Glutamatergic neuron (in vitro differentiated cells): Measurements from ENCODE around the gene SLC39A10. TPM values are rescaled to one million over a fixed set of nuclear protein-coding genes. Genes with fewer than 3 reads are reported as not detected.
"Not testable (repeated sequence)": the region's sequence is repeated elsewhere in the genome, so short reads cannot be mapped to it uniquely, and the experiment has no call there.

Source experiments
- DNase-seq: peaks from one replicate; pipeline ENCODE4 v3.0.0; 2022
- H3K27ac Mint-ChIP-seq: one replicate; pipeline ENCODE4 v1.8.0; 2020; ENCODE audit warnings: mild to moderate bottlenecking, mixed read lengths, inconsistent platforms; ENCODE audit not compliant: unreplicated experiment
- H3K27me3 Mint-ChIP-seq: one replicate; pipeline ENCODE4 v1.8.0; 2020; ENCODE audit warnings: mild to moderate bottlenecking, moderate library complexity, mixed read lengths, inconsistent platforms; ENCODE audit not compliant: unreplicated experiment
- H3K36me3 Mint-ChIP-seq: one replicate; pipeline ENCODE4 v1.8.0; 2020; ENCODE audit warnings: mild to moderate bottlenecking, mixed read lengths, inconsistent platforms; ENCODE audit not compliant: unreplicated experiment
- H3K4me1 Mint-ChIP-seq: one replicate; pipeline ENCODE4 v1.8.0; 2020; ENCODE audit warnings: mild to moderate bottlenecking, low read depth, mixed read lengths, inconsistent platforms; ENCODE audit not compliant: unreplicated experiment
- H3K4me3 Mint-ChIP-seq: one replicate; pipeline ENCODE4 v1.8.0; 2020; ENCODE audit warnings: mild to moderate bottlenecking, mixed read lengths, inconsistent platforms; ENCODE audit not compliant: unreplicated experiment
- H3K9me3 Mint-ChIP-seq: one replicate; pipeline ENCODE4 v1.8.0; 2020; ENCODE audit warnings: mild to moderate bottlenecking, moderate library complexity, mixed read lengths, inconsistent platforms; ENCODE audit not compliant: unreplicated experiment
- total RNA-seq: library from RNA; stranded (reverse); fragmentation: NEBNext Ultra II Directional; extraction: Animal tissue kit (Norgen Biotek cat#: 25700); gene quantifications from one replicate; pipeline ENCODE4 v1.2.1, GENCODE V29; 2021; ENCODE audit not compliant: unreplicated experiment
- TF ChIP-seq, protein P1 (sequence below): fragments of 200-600 bp; sonication (generic); IDR thresholded peaks from one replicate; pipeline ENCODE4 v1.5.0; 2021; ENCODE audit not compliant: partially characterized antibody, unreplicated experiment

Gene SLC39A10
- total RNA-seq, 1 donor from 2014 or later: 102 TPM

DNA sequence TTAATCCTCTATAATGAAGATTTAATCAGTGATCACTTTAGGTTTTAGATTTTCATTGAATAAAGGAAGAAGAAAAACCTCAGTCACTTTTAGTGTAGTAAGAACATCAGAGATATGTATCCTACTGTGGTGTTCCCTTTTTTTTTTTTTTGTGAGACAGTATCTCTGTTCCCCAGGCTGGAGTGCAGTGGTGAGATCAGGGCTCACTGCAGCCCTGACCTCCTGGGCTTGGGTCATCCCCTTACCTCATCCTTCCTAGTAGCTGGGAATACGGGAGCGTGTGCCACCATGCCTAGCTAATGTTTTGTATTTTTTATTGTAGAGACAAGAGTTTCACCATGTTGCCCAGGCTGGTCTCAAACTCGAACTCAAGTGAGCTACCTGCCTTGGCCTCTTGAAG is 5.1 kb downstream of the SLC39A10 start:
- TF ChIP-seq, protein P1, sequence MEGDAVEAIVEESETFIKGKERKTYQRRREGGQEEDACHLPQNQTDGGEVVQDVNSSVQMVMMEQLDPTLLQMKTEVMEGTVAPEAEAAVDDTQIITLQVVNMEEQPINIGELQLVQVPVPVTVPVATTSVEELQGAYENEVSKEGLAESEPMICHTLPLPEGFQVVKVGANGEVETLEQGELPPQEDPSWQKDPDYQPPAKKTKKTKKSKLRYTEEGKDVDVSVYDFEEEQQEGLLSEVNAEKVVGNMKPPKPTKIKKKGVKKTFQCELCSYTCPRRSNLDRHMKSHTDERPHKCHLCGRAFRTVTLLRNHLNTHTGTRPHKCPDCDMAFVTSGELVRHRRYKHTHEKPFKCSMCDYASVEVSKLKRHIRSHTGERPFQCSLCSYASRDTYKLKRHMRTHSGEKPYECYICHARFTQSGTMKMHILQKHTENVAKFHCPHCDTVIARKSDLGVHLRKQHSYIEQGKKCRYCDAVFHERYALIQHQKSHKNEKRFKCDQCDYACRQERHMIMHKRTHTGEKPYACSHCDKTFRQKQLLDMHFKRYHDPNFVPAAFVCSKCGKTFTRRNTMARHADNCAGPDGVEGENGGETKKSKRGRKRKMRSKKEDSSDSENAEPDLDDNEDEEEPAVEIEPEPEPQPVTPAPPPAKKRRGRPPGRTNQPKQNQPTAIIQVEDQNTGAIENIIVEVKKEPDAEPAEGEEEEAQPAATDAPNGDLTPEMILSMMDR: no peak
- Mint-ChIP-seq H3K4me3 (no peak overlapping the region), H3K9me3 (peaks cover 5% of the 10 kb centered on the region), H3K27me3 (peaks cover 3% of the 10 kb centered on the region), H3K36me3 (no peaks in the 10 kb centered on the region), H3K4me1 (peaks cover 26% of the 10 kb centered on the region), H3K27ac (no peak overlapping the region)
- DNase-seq: no peak

DNA sequence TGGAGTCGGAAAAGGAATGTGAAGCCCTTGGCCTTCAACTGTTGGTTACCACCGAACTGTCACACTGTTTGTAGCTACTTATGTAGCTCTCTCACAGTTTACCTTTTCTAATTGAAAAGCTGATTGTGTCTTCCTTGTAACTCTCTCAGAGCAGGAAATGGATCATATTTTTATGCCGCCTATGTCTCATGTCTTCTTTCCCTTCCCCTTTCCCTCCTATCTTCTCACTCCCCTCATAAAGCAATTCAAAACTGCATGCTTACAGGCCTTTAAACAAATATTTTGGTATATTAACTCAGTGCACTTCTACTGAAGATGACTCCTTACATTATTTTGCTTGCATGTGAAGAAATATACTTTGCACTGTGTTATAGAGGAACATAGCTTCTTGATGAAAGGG is 6.0 kb downstream of the SLC39A10 start:
- TF ChIP-seq, protein P1: no peak
- Mint-ChIP-seq H3K4me3 (no peak overlapping the region), H3K4me1 (peaks cover 28% of the 10 kb centered on the region), H3K9me3 (peaks cover 2% of the 10 kb centered on the region), H3K27me3 (peaks cover 2% of the 10 kb centered on the region), H3K36me3 (no peaks in the 10 kb centered on the region), H3K27ac (peak overlapping the region; percentile 18)
- DNase-seq: no peak

DNA sequence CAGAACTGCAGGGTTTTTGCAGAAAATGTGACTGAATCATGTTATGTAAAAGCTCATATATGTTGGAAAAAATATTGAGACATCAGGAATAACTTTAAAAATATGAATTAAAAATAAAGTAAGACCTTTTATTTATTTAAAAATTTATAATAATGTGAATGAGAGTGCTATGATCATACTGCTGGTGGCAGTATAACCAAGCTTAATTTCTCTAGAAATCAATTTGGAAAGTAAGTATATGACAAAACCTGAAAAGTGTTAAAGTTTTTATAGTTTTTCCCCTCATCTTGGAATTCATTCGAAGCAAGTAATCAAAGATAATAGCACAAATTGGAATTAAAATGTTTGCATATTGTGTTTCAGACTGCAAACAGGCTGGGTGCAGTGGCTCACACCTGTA is 7.5 kb downstream of the SLC39A10 start:
- H3K4me3 Mint-ChIP-seq: no peak overlapping the region
- no peak for DNase-seq
- H3K27me3 Mint-ChIP-seq: no peaks in the 10 kb centered on the region
- H3K4me1 Mint-ChIP-seq: peaks cover 22% of the 10 kb centered on the region
- no peaks in the 10 kb centered on the region for H3K36me3 Mint-ChIP-seq
- H3K27ac Mint-ChIP-seq: no peak overlapping the region
- TF ChIP-seq, protein P1: no peak
- H3K9me3 Mint-ChIP-seq: no peaks in the 10 kb centered on the region

DNA sequence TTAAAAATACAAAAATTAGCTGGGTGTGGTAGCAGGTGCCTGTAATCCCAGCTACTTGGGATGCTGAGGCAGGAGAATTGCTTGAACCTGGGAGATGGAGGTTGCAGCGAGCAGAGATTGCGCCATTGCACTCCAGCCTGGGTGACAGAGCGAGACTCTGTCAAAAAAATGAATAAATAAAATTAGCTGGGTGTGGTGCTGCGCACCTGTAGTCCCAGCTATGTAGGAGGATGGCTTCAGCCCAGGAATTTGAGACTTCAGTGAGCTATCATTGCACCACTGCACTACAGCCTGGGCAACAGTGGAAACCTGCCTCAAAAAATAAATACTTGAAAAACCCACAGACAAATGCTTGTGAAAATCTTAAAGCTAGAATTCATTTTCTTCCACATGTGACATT is 8.1 kb downstream of the SLC39A10 start:
- not testable (repeated sequence) for DNase-seq, H3K9me3 Mint-ChIP-seq, H3K27me3 Mint-ChIP-seq, H3K4me3 Mint-ChIP-seq, H3K27ac Mint-ChIP-seq, H3K36me3 Mint-ChIP-seq
- H3K4me1 Mint-ChIP-seq: peaks cover 16% of the 10 kb centered on the region

DNA sequence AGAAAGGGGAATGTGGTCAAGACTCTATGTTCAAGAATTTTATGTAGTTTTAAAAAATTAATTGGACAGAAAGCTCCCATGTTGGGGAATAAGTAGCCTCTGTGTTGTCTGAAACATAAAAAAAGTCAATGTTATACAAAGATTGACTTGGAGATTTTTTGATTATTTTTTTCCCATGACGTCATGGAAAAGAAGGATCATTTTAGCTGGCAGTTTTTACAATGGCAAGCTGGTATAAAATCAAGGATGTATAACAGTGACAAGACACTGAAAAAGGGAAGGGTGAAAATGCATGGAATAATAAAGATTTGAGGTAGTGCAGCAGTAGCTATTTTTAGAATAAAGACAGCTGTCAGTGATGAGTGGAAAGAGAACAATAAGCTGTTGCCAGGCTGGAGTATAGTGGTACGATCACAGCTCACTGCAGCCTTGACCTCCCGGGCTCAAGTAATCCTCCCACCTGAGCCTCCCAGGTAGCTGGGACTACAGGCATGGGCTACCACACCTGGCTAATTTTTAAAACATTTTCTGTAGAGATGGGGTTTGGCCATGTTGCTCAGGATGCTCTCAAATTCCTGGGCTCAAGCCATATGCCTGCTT is 9.2 kb downstream of the SLC39A10 start:
- no peaks in the 10 kb centered on the region for H3K27me3 Mint-ChIP-seq
- DNase-seq: no peak
- H3K36me3 Mint-ChIP-seq: no peaks in the 10 kb centered on the region
- TF ChIP-seq, protein P1: no peak
- peak overlapping the region; percentile 93 for H3K27ac Mint-ChIP-seq
- peaks cover 16% of the 10 kb centered on the region for H3K4me1 Mint-ChIP-seq
- H3K4me3 Mint-ChIP-seq: peak overlapping the region; percentile 73
- H3K9me3 Mint-ChIP-seq: no peaks in the 10 kb centered on the region
